HUES6 (cell line): ENCODE data around the gene KCNJ5.

Experiments used
- H3K27ac ChIP-seq: 2 replicates; pipeline ENCODE4 v1.7.0; 2013; ENCODE audit warnings: low read depth, mild to moderate bottlenecking, low read length, inconsistent platforms
- H3K27me3 ChIP-seq: 2 replicates; pipeline ENCODE4 v1.6.1; 2013; ENCODE audit warnings: low read length; ENCODE audit not compliant: control insufficient read depth, insufficient read depth
- H3K36me3 ChIP-seq: 2 replicates; pipeline ENCODE4 v1.6.1; 2013; ENCODE audit warnings: low read length; ENCODE audit not compliant: control insufficient read depth, insufficient read depth
- H3K4me1 ChIP-seq: 2 replicates; pipeline ENCODE4 v1.6.1; 2013; ENCODE audit warnings: low read length; ENCODE audit not compliant: control insufficient read depth, insufficient read depth
- H3K4me3 ChIP-seq: 2 replicates; pipeline ENCODE4 v1.5.1; 2013; ENCODE audit warnings: low read depth, low read length
- H3K9ac ChIP-seq: one replicate; pipeline ENCODE4 v1.6.1; 2013; ENCODE audit warnings: mild to moderate bottlenecking, low read length
- H3K9me3 ChIP-seq: 2 replicates; pipeline ENCODE4 v1.6.1; 2013; ENCODE audit warnings: low read depth, low read length; ENCODE audit not compliant: control insufficient read depth, insufficient read depth

KCNJ5 gene

DNA sequence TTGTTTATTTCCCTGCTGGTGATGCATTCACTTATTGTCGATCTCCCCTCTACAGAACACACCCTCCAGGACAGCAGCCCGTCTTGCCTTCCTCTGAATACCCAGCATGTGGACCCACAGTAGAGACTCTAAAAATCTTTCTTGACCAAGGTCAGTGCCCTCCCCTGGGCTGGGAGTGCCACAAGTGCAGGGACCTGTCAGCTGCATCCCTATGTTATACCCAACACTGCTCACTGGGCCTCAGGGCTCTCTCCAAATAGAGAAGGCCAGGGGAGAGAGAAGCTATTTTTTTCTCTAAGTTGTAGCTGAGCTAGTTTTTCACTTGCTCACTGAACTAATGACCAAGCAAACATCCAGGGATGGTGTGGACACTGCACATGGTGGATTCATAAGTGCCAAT lies 33.8 kb upstream of the KCNJ5 start:
- H3K27me3 ChIP-seq = peaks cover 25% of the 10 kb centered on the region
- no peak overlapping the region for H3K4me3 ChIP-seq

GRCh38 chr11:128859563-128860441 lies 31.4 kb upstream of the KCNJ5 start:
- no peak overlapping the region for H3K9ac ChIP-seq
- H3K27me3 ChIP-seq = peaks cover 25% of the 10 kb centered on the region
- no peak overlapping the region for H3K4me3 ChIP-seq
- no peaks in the 10 kb centered on the region for H3K9me3 ChIP-seq
- no peaks in the 10 kb centered on the region for H3K36me3 ChIP-seq
- no peak overlapping the region for H3K27ac ChIP-seq
- H3K4me1 ChIP-seq = peaks cover 17% of the 10 kb centered on the region

More for the DNA sequence above, 33.8 kb upstream of the KCNJ5 start:
- peaks cover 4% of the 10 kb centered on the region; the same call in 1 of the 2 replicates for H3K4me1 ChIP-seq
- no peak overlapping the region for H3K27ac ChIP-seq
- H3K9me3 ChIP-seq = no peaks in the 10 kb centered on the region
- H3K9ac ChIP-seq = no peak overlapping the region
- no peaks in the 10 kb centered on the region for H3K36me3 ChIP-seq

DNA sequence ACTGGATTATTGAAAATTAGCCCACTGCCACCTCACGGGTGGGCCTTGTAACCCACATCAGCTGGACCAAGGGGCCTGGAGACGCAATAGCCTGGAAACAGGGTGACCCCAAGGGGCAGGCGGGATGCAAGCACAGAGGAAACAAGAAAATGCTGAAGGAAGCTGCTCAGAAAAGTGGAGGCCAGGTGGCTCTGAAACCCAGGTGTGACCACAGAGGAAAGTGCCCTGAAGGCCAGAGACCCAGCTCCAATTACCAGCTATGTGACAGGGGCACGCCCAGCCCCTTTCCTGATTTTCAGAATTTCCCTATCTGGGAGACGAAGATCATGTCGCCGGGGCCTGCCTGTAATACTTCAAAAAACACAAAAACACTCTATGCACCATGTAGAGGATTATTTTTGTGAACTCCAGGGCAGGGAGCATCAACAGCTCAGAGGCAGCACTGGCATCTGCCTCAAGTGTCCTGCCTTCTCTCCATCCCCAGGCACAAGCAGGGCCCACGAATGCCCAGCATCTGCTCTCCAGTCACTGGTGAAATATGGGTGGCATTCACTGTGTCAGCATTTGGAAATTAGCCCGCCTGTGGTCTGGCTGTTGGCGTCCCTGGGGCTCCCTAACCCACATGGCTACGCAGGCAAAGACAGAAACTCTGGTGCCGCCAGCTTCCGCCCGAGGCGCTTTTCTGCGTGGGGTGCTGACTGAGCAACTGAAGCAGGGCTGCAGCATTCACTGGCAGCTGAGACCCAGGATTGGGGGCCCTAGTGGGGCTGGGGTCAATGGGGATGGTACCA lies 30.4 kb upstream of the KCNJ5 start:
- Histone ChIP-seq H3K9ac (no peak overlapping the region), H3K9me3 (no peaks in the 10 kb centered on the region), H3K27me3 (peaks cover 25% of the 10 kb centered on the region), H3K4me3 (no peak overlapping the region), H3K27ac (no peak overlapping the region), H3K36me3 (no peaks in the 10 kb centered on the region), H3K4me1 (peaks cover 17% of the 10 kb centered on the region)

DNA sequence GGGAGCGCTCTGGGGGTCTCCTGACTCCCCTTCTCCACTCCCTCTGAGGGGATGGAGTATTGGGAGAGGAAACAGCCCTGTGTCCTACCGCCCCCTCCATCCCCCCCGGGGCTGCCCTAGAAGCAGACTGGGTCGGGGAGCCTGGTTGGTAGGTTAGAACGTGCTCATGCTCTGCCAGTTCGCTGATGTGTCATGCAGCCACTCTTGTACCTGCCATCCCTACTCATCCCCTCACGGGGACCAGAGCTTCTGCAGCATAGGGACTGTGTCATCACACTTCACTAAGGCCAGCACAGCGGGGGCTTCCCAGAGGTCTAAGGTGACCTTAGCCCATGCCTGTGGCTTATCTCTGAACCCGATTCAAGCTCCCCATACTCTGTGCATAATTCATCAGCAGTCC lies 28.8 kb upstream of the KCNJ5 start:
- H3K9ac ChIP-seq = no peak overlapping the region
- H3K27me3 ChIP-seq = peaks cover 19% of the 10 kb centered on the region
- H3K4me3 ChIP-seq = no peak overlapping the region
- peaks cover 17% of the 10 kb centered on the region for H3K4me1 ChIP-seq
- no peaks in the 10 kb centered on the region for H3K9me3 ChIP-seq
- no peak overlapping the region for H3K27ac ChIP-seq
- no peaks in the 10 kb centered on the region for H3K36me3 ChIP-seq

GRCh38 chr11:128862908-128863660 lies 28.1 kb upstream of the KCNJ5 start:
- Histone ChIP-seq H3K4me3 (no peak overlapping the region), H3K36me3 (no peaks in the 10 kb centered on the region), H3K9me3 (no peaks in the 10 kb centered on the region), H3K27me3 (peaks cover 16% of the 10 kb centered on the region), H3K9ac (no peak overlapping the region), H3K4me1 (peaks cover 17% of the 10 kb centered on the region), H3K27ac (no peak overlapping the region)

- Histone ChIP-seq H3K9me3 (no peaks in the 10 kb centered on the region), H3K4me3 (no peak overlapping the region), H3K27me3 (no peaks in the 10 kb centered on the region), H3K9ac (no peak overlapping the region), H3K4me1 (peaks cover 17% of the 10 kb centered on the region), H3K27ac (no peak overlapping the region), H3K36me3 (no peaks in the 10 kb centered on the region)
Measured at GRCh38 chr11:128865490-128865889, 25.7 kb upstream of the KCNJ5 start.

- Histone ChIP-seq H3K4me1 (peaks cover 35% of the 10 kb centered on the region), H3K36me3 (no peaks in the 10 kb centered on the region), H3K9me3 (no peaks in the 10 kb centered on the region), H3K9ac (no peak within 1 kb of the TSS), H3K4me3 (no peak within 1 kb of the TSS), H3K27me3 (no peaks in the 10 kb centered on the region), H3K27ac (no peak within 1 kb of the TSS)
Measured at GRCh38 chr11:128867277-128867676, 23.9 kb upstream of the KCNJ5 start, which contains the start of gene KCNJ1. Gene KCNJ1, minus strand, starts transcription at chr11:128867296. Its CDS starts 27,053 bp downstream, at chr11:128840243.

DNA sequence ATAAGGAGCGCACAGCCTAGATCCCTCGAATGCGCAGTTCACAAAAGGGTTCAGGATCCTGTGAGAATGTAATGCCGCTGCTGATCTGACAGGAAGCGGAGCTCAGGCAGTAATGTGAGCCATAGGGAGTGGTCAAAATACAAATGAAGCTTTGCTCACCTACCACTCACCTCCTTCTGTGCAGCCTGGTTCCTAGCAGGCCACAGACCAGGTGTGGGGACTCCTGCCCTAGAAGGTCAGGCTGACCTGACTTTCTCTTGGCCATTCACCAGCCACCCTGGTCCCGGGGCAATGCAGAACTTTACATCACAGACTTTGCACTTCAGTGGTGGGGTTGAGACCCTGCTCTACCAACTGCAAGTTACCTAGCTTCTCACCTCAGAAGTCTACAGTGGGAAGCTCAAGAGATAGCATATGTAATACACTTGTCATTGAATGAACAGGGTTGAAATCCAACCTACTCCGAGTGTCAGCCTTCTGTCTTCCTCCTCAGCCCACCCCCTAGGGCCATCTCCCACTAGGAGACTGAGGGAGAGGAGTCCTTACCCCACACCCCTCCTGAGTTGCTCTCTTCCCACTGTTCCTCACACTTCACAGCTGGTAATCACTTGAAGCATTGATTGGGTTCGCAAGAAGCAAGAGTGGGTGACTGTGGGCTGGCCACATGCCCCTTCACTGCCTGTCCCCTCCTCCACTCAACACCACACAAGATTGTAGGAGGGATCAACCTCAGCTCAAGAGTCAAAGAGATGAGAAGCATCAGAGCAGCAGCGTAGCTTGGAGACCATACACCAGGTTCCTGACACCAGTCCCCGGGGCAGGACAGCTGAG lies 22.1 kb upstream of the KCNJ5 start:
- H3K9me3 ChIP-seq = no peaks in the 10 kb centered on the region
- H3K4me3 ChIP-seq = no peak overlapping the region
- no peak overlapping the region for H3K9ac ChIP-seq
- H3K27me3 ChIP-seq = peaks cover 12% of the 10 kb centered on the region; the same call in 1 of the 2 replicates
- H3K27ac ChIP-seq = no peak overlapping the region
- H3K36me3 ChIP-seq = no peaks in the 10 kb centered on the region
- peaks cover 29% of the 10 kb centered on the region for H3K4me1 ChIP-seq

GRCh38 chr11:128871168-128871610 lies 20.0 kb upstream of the KCNJ5 start:
- H3K27me3 ChIP-seq = peaks cover 18% of the 10 kb centered on the region
- H3K4me3 ChIP-seq = peak overlapping the region; percentile 5; the same call in 1 of the 2 replicates
- H3K4me1 ChIP-seq = peaks cover 29% of the 10 kb centered on the region
- H3K36me3 ChIP-seq = no peaks in the 10 kb centered on the region
- no peaks in the 10 kb centered on the region for H3K9me3 ChIP-seq
- H3K27ac ChIP-seq = no peak overlapping the region
- no peak overlapping the region for H3K9ac ChIP-seq

DNA sequence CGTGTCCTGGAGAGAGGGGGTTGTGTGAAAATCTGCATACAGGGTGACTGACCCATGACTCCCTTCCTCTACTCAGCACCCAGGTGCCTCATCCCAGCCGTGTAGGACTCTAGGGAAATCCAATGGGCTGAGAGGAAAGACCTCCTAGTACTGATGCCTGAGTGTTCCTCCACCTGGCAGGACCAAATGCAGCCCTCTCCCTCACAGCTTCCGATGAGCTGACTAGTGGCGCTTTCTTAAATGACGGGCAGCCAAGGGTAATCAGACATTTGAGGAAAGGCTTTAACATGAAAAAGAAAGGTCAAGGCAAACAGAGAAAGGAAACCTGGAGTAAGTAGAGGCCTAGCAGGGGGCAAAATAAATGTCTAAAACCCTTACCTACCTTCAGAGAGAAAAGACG lies 19.1 kb upstream of the KCNJ5 start:
- Histone ChIP-seq H3K4me1 (peaks cover 29% of the 10 kb centered on the region), H3K27me3 (peaks cover 25% of the 10 kb centered on the region), H3K9me3 (no peaks in the 10 kb centered on the region), H3K4me3 (no peak overlapping the region), H3K9ac (no peak overlapping the region), H3K27ac (no peak overlapping the region), H3K36me3 (no peaks in the 10 kb centered on the region)
